Measurements from ENCODE around the gene NRSN2.

- TF ChIP-seq POLR2A (IDR thresholded peaks at IDR 0.05; ENCODE audit: extremely low read depth, insufficient read length) (no peak), MYC (IDR thresholded peaks at IDR 0.05; ENCODE audit: low read depth, low read length) (no peak)
- TF ChIP-seq, protein P1, sequence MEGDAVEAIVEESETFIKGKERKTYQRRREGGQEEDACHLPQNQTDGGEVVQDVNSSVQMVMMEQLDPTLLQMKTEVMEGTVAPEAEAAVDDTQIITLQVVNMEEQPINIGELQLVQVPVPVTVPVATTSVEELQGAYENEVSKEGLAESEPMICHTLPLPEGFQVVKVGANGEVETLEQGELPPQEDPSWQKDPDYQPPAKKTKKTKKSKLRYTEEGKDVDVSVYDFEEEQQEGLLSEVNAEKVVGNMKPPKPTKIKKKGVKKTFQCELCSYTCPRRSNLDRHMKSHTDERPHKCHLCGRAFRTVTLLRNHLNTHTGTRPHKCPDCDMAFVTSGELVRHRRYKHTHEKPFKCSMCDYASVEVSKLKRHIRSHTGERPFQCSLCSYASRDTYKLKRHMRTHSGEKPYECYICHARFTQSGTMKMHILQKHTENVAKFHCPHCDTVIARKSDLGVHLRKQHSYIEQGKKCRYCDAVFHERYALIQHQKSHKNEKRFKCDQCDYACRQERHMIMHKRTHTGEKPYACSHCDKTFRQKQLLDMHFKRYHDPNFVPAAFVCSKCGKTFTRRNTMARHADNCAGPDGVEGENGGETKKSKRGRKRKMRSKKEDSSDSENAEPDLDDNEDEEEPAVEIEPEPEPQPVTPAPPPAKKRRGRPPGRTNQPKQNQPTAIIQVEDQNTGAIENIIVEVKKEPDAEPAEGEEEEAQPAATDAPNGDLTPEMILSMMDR (IDR thresholded peaks at IDR 0.05; ENCODE audit: low read depth, low read length), result no peak
Measured at GRCh38 chr20:329851-330232, 17.1 kb upstream of the NRSN2 start.

All from NB4 (cell line).